ENCODE results near the gene CFAP46.
"Not testable (repeated sequence)": the region's sequence is repeated elsewhere in the genome, so short reads cannot be mapped to it uniquely, and the experiment has no call there.

Gene CFAP46

DNA sequence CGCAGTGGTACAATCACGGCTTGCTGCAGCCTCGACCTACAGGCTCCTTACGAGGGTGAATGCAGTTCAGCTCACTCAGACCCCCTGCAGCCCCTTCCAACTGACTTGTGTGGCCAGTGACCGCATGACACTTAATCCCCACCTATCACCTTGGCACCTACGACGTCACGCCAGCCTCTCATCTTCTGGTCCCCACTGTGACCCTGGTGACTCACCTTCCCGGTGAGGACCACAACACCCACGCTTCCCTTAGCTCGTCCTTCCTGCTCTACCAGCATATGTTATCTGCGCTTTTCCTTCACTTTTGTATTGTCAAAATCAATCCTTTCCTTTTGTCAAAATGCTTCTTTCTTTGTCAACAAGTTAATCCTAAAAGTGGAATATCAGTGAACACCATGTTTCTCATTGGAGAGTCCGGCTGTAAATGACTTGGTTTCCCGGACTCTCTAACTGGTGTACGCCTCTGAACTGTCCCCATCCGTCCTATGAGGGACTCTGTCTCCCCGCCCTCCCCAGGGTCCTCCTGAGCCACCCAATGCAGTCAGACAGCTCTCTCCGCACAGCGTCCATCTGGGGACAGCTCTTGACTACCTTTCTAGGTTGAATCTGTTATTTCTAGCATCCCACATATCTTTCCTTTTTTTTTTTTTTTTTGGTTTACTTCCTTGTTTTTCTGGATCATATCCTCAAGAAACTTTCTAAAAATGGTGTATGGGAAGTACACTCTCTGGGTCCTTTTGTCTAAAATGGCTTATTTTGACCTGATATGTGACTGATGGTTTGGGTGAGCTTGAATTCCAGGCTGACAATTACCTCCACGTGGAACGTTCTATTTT lies 37.3 kb downstream of the CFAP46 start:
- H3K27me3 Mint-ChIP-seq = peaks cover 20% of the 10 kb centered on the region
- peaks cover 16% of the 10 kb centered on the region for H3K4me1 Mint-ChIP-seq (ENCODE audit: low read depth)
- no peaks in the 10 kb centered on the region for H3K36me3 Mint-ChIP-seq (ENCODE audit: low read depth)
- peaks cover 3% of the 10 kb centered on the region for H3K9me3 Mint-ChIP-seq
- no peak overlapping the region for H3K4me3 Mint-ChIP-seq
- DNase-seq = peak; percentile 39
- H3K27ac Mint-ChIP-seq = no peak overlapping the region

DNA sequence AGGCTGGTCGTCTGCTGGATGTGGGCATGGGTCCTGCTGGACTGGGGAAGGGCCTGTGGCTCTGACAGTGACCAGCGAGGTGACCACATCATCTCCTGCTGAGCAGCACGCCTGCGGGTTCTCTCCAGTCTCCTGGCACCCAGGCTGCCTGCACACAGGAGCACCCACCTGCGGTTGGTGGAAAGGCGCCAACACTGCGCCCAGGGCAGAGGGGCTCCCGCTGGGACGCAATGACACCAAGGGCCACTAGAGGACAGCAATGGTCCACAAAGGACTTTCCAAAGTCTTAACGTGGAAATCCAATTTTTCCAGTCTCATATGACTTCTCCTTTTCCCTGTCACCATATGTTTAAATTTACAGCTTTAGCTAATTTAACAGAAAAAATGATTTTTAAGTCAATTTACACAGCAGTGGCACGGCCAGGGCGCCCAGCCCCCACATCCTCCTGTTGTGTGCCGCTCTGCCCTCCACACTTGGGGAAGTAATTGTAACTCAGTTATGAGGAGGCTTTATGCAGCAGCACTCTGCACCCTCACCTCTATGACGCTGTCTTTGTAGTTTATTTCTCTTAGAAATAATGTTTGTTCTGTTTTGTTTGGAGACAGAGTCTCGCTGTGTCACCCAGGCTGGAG lies 38.1 kb downstream of the CFAP46 start:
- Mint-ChIP-seq H3K27me3 (peaks cover 20% of the 10 kb centered on the region), H3K4me1 (ENCODE audit: low read depth) (peaks cover 16% of the 10 kb centered on the region), H3K27ac (no peak overlapping the region), H3K4me3 (no peak overlapping the region), H3K36me3 (ENCODE audit: low read depth) (no peaks in the 10 kb centered on the region), H3K9me3 (peaks cover 3% of the 10 kb centered on the region)
- peak; percentile 65 for DNase-seq

DNA sequence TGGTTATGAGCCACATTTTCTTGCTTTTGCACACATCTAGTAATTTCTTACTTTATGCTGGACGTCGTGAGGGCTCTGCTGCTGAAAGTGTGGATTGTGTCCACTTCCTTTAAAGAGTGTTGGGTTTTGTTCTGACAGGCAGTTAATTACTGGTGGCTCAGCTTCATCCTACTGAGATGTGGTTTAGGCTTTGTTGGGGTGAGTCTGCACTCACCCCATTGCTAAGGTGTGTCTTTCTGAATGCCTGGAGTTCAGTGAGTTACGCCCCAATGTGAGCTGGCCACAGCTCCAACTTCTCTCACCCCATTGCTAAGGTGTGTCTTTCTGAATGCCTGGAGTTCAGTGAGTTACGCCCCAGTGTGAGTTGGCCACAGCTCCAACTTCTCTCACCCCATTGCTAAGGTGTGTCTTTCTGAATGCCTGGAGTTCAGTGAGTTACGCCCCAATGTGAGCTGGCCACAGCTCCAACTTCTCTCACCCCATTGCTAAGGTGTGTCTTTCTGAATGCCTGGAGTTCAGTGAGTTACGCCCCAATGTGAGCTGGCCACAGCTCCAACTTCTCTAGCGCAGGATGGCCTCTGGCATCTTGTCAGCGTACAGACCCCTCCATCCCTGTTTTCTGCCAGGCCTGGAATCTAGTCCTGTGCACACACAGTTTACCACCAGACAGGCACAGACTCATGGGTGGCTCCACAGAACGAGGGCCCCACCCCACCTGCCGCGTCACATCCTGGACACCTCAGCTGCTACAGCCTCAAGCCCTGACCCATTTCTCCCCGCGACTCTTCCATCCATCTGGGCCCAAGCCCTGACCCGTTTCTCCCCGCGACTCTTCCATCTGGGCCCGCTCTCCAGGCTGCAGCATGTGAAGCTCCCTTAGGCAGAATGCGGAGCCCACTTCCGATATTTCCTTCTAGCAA lies 39.5 kb downstream of the CFAP46 start:
- not testable (repeated sequence) for H3K27ac Mint-ChIP-seq; H3K36me3 Mint-ChIP-seq (ENCODE audit: low read depth); H3K9me3 Mint-ChIP-seq; DNase-seq; H3K4me3 Mint-ChIP-seq
- Mint-ChIP-seq H3K4me1 (ENCODE audit: low read depth) (peaks cover 16% of the 10 kb centered on the region), H3K27me3 (peaks cover 20% of the 10 kb centered on the region)

DNA sequence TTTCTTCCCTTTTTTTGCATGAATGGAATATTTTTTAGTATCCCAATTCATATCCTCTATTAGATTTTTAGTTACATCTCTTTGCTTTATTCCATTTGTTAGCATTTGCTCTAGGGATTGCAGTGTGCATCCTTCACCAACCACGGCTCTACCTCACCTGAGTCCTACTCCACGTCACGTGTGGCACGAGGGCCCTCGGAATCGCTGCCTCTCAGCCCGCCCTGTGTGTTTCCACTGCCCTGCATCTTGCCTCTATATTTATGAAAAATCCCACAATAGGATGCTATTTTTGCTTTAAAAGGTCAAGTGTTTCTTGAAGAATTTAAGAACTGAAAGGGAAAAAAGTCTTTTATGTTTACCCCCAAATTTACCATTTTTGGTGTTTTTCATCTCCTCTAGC lies 41.0 kb downstream of the CFAP46 start:
- Mint-ChIP-seq H3K4me1 (ENCODE audit: low read depth) (peaks cover 16% of the 10 kb centered on the region), H3K36me3 (ENCODE audit: low read depth) (no peaks in the 10 kb centered on the region), H3K9me3 (peaks cover 3% of the 10 kb centered on the region), H3K27me3 (peaks cover 19% of the 10 kb centered on the region), H3K4me3 (no peak overlapping the region), H3K27ac (no peak overlapping the region)
- no peak for DNase-seq

DNA sequence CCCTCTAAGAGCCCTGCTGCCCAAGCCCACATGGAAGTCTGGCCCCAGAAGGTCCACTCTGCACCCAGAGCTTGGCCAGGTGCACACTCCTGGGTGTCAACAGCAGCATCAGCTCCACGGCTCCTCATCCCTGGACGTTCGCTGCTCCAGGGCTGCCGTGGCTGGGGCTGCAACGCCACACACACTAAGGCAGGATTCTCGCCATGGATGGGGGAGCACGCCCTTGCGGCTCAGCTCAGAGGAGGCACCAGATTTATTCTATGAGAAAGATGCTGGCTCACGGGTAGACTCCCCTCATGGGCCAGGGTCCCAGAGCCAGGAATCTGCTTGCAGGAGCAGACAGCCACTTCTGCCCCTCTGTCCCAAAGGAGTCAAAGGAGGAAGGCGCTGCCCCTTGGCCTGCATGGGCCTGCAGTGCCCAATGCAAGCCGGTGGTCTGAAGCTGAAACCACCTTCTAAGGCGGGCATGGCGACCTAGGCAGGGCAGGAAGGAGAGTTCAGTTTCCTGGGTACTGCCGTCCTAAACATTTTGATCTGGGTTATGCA lies 42.1 kb downstream of the CFAP46 start:
- Mint-ChIP-seq H3K4me1 (ENCODE audit: low read depth) (peaks cover 13% of the 10 kb centered on the region), H3K27me3 (peaks cover 17% of the 10 kb centered on the region), H3K27ac (no peak overlapping the region), H3K36me3 (ENCODE audit: low read depth) (no peaks in the 10 kb centered on the region), H3K4me3 (no peak overlapping the region), H3K9me3 (peaks cover 3% of the 10 kb centered on the region)
- no peak for DNase-seq

DNA sequence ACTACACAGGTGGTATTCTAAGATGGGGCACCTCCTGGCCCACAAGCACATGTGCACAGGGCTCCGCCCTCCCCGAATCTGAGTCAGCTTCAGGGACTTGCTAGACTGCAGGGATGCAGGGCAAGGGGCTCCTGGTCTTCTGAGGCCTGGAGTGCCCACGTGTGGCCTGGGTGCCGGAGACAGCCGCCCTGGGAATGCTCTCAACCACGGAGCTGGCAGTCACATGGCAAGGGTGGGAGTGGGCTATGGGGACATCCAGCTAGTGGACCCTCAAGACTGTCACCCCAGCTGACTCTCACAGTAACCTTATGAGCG lies 42.7 kb downstream of the CFAP46 start:
- no peak for DNase-seq
- no peak overlapping the region for H3K4me3 Mint-ChIP-seq
- no peaks in the 10 kb centered on the region for H3K36me3 Mint-ChIP-seq (ENCODE audit: low read depth)
- peaks cover 3% of the 10 kb centered on the region for H3K9me3 Mint-ChIP-seq
- H3K4me1 Mint-ChIP-seq (ENCODE audit: low read depth) = peaks cover 7% of the 10 kb centered on the region
- H3K27ac Mint-ChIP-seq = no peak overlapping the region
- H3K27me3 Mint-ChIP-seq = peaks cover 17% of the 10 kb centered on the region

DNA sequence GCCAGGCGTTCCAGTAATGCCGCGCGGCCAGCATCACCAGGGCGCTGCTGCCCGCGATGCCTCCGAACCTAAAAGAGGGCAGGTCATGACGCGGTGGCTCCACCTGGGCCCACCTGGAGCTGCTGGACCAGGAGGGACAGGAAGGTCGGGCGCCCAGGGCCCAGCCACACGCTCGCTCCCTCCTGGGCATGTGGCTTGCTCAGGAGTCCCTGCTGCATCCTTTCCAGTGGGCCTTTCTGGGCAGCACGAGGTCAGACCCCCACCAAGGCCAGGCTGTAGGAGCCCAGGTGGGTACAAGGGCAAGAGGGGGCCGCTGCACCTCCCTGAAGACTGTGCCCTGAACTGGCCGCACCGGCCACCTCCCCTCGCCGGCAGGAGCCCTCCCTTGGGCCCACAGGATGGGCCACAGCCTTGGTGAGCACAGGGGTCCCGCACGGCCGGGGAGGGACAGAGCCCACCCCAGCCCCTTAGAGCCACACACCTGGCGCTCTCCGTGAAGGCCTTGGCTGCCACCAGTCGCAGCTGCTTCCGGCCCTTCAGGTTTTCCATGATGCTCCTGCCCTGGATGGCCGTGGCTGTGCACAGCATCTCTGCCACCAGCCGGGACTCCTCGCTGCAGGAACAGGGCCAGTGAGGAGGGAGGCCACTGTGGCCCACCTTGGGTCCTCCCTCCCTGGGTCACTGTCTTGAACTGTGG lies 43.2 kb downstream of the CFAP46 start:
- H3K27me3 Mint-ChIP-seq = peaks cover 20% of the 10 kb centered on the region
- peaks cover 2% of the 10 kb centered on the region for H3K4me1 Mint-ChIP-seq (ENCODE audit: low read depth)
- no peaks in the 10 kb centered on the region for H3K36me3 Mint-ChIP-seq (ENCODE audit: low read depth)
- no peak overlapping the region for H3K4me3 Mint-ChIP-seq
- no peak for DNase-seq
- H3K27ac Mint-ChIP-seq = no peak overlapping the region
- H3K9me3 Mint-ChIP-seq = peaks cover 3% of the 10 kb centered on the region

DNA sequence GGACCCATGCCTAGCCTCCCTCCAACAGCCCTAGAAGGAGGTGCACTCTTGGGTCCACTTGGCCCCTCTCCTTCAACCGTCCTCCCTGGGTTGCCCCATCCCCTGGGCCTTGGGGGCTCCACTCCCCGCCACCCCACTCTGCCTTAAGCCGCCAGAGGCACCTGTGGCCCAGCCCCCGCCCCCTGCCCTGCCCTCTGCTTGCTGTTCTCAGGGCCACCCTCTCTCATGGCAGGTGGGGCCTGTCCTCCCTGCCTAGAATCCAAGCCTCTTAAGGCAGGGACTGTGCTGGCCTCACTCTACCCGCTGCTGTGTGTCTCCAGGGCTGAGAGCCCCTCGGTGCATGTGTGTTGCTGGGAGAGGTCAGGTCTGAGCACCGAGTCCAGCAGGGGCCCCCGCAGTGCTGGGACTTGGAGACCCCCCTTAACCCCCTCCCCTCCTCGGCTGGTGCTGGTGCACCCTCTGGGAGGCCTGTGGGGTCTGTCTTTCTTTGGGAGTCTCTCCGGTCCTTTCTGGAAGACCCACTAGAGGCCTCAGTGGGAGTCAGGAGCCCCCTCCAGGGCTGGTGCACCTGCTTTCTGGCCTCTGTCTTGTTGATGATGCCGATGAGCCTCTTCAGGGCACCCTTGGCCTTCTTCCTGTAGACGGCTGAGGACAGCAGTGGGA lies 43.8 kb downstream of the CFAP46 start:
- Mint-ChIP-seq H3K4me1 (ENCODE audit: low read depth) (no peaks in the 10 kb centered on the region), H3K4me3 (no peak overlapping the region), H3K36me3 (ENCODE audit: low read depth) (no peaks in the 10 kb centered on the region), H3K27ac (no peak overlapping the region), H3K27me3 (peaks cover 25% of the 10 kb centered on the region), H3K9me3 (peaks cover 3% of the 10 kb centered on the region)
- no peak for DNase-seq

DNA sequence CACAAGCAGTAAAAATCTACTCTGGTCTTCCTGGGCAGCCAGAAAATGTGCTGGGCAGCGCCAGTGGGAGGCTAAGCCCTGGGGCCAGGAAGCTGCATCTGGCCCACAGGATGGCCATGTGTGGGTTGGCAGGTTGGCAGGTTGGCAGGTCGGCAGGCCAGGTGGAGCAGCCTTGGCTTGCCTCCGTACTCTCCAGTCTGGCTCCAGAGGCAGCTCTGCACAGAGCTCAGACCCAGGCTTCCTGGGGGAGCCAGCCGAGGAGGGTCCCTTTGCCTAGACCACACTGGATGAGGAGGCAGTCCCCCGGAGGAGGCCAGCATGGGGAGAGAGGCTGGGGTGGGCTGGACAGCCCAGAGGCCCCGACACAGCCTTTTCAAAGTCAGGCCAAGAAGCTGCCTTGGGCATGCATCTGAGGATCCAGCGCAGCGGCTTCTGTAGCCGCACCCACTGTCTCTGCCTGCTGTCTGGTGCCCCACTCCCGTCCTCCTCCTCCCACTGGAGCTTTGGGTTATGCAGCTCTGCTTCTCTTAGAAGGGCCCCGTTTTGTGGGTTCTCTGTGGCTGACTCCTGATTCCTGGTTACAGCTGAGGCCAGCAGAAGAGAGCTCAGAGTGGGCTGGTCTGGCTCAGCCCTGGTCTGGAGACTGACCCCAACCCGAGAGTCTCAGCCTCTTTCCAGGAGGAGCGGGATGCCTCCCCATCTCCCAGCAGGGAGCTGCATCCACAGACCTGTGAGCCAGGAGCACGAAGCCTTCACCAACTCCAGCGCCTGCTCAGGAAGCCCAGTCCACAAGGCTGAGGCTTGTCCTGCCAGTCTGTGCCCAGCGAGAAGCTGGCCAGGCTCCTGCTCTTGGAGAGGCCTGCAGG lies 44.6 kb downstream of the CFAP46 start:
- no peaks in the 10 kb centered on the region for H3K4me1 Mint-ChIP-seq (ENCODE audit: low read depth)
- no peak for DNase-seq
- no peak overlapping the region for H3K4me3 Mint-ChIP-seq
- H3K36me3 Mint-ChIP-seq (ENCODE audit: low read depth) = no peaks in the 10 kb centered on the region
- peaks cover 31% of the 10 kb centered on the region for H3K27me3 Mint-ChIP-seq
- peaks cover 3% of the 10 kb centered on the region for H3K9me3 Mint-ChIP-seq
- no peak overlapping the region for H3K27ac Mint-ChIP-seq

DNA sequence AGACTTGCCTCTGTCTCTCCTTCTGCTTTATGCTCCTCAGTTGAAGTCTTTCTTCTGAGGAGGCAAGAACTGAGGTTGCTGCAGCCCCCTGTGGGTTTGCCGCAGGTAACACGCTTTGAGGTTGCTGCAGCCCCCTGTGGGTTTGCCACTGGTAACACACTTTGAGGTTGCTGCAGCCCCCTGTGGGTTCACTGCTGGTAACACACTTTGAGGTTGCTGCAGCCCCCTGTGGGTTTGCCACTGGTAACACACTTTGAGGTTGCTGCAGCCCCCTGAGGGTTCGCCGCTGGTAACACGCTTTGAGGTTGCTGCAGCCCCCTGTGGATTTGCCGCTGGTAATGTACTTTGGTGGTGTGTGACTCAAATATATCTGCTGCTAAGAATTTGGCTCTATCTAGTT lies 48.6 kb downstream of the CFAP46 start:
- H3K36me3 Mint-ChIP-seq (ENCODE audit: low read depth); H3K27ac Mint-ChIP-seq; H3K4me1 Mint-ChIP-seq (ENCODE audit: low read depth); H3K9me3 Mint-ChIP-seq; H3K4me3 Mint-ChIP-seq: not testable (repeated sequence)
- H3K27me3 Mint-ChIP-seq = peaks cover 47% of the 10 kb centered on the region
- DNase-seq = peak; percentile 9

DNA sequence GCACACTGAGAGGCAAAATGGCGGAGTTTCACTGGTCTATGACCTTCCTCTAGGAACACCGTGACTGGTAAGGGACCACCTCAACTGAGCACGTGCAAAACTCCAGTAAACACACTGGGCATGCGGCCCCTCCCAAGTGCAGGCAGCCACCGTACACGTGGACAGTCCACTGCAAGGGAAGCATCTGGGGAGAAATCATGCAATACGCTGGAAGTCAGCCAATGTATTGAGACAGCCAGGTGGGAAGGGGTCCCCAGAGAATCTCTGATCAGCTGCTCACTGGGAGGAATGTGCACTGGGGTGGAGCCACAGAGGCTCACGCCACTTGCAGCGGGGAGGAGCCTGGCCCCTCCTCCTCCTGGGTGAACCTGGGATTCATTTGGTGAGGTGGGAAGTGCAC lies 49.3 kb downstream of the CFAP46 start:
- no peaks in the 10 kb centered on the region for H3K9me3 Mint-ChIP-seq
- no peak overlapping the region for H3K4me3 Mint-ChIP-seq
- H3K4me1 Mint-ChIP-seq (ENCODE audit: low read depth) = no peaks in the 10 kb centered on the region
- H3K27ac Mint-ChIP-seq = no peak overlapping the region
- no peak for DNase-seq
- H3K27me3 Mint-ChIP-seq = peaks cover 47% of the 10 kb centered on the region
- no peaks in the 10 kb centered on the region for H3K36me3 Mint-ChIP-seq (ENCODE audit: low read depth)

DNA sequence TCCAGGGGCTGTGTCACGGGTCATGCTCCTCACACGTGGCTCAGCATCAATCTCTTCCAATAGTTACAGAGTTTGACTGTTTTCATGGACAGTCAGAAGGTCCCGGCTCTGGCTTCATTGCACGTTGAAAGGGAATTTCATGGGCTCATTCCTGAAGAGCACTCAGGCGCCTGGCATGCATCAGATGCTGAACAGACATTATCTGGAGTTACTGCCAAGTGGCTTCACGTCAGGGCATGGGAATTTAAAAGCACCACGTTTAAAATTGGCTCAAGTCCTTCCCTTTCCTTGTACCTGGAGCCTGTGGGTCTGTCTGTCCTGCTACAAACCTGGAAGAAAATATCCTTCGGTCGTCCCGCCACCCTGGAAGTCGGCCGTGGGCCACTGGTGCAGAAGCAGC lies 50.4 kb downstream of the CFAP46 start:
- Mint-ChIP-seq H3K27ac (no peak overlapping the region), H3K27me3 (peaks cover 46% of the 10 kb centered on the region), H3K36me3 (ENCODE audit: low read depth) (no peaks in the 10 kb centered on the region), H3K9me3 (no peaks in the 10 kb centered on the region), H3K4me1 (ENCODE audit: low read depth) (no peaks in the 10 kb centered on the region), H3K4me3 (no peak overlapping the region)
- no peak for DNase-seq

DNA sequence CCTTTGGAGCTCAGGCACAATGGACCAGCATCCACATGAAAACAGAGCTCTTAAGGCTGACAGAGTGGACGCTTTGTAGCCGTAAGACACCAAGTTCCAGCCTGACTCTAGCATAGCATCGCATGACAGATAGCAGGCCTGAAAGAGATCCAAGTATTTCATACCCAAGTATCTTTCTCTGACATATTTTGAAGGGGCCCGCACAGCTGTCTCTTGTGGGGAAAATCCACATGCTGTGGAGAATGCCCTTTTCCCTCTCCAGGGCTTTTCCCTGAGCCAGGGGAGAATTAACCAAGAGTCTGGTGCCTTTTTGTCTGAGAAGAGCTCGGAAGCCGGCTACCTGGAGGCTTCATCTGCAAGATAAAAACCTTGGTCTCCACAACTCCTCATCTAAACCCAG lies 51.0 kb downstream of the CFAP46 start:
- no peak overlapping the region for H3K4me3 Mint-ChIP-seq
- no peak for DNase-seq
- H3K27ac Mint-ChIP-seq = no peak overlapping the region
- no peaks in the 10 kb centered on the region for H3K36me3 Mint-ChIP-seq (ENCODE audit: low read depth)
- H3K4me1 Mint-ChIP-seq (ENCODE audit: low read depth) = no peaks in the 10 kb centered on the region
- H3K9me3 Mint-ChIP-seq = no peaks in the 10 kb centered on the region
- peaks cover 42% of the 10 kb centered on the region for H3K27me3 Mint-ChIP-seq

All from activated T-cell treated with anti-CD3 and anti-CD28 coated beads, Interleukin-2, amount 50 U/mL, for 24 hours (primary cell).